ENCODE data around the gene SFXN5. TPM values are rescaled to one million over a fixed set of nuclear protein-coding genes. Genes with fewer than 3 reads are reported as not detected.

The SFXN5 gene
- total and polyA plus RNA-seq, 2 of the 8 experiments (the other 6 are each of a cell fraction or from before 2014, with no cell fraction given) = 29.3 to 33.1 TPM

- no peak for TF ChIP-seq CREB1 (IDR thresholded peaks at IDR 0.05)
- no peak for TF ChIP-seq CHD2 (IDR thresholded peaks at IDR 0.05; ENCODE audit: low read length)
Measured at GRCh38 chr2:72901426-72901825, 170.1 kb downstream of the SFXN5 start (continued).
